NCI-H2196 (cell line): ENCODE data around the gene CALR3.
"Not testable (repeated sequence)": the region's sequence is repeated elsewhere in the genome, so short reads cannot be mapped to it uniquely, and the experiment has no call there.

ENCODE experiments used
- DNase-seq: peaks from one replicate; lab custom pipeline; 2025; ENCODE audit not compliant: unreplicated experiment; lab: John Stamatoyannopoulos, UW

Gene CALR3

GRCh38 chr19:16497042-16497441 lies 1.1 kb upstream of the CALR3 start:
- no peak for DNase-seq

- DNase-seq, result no peak
These were observed 631 bp upstream of the CALR3 start for GRCh38 chr19:16496613-16496983.

- DNase-seq, result not testable (repeated sequence)
These were observed 9.5 kb downstream of the CALR3 start for GRCh38 chr19:16486476-16486875.

DNA sequence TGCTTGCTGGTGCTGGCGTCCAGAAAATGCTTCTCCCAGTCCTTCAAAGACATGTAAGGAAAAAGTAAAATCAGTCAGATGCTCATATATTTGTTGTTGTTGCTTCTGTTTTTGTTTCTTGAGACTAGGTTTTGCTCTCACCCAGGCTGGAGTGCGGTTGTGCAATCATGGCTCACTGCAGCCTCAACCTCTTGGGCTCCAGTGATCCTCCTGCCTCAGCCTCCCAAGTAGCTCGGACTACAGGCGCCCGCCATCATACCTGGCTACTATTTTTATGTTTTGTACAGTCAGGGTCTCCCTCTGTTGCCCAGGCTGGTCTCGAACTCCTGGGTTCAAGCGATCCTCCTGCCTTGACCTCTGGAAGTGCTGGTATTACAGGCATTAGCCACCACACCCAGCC lies 13.2 kb downstream of the CALR3 start:
- DNase-seq, result no peak

DNA sequence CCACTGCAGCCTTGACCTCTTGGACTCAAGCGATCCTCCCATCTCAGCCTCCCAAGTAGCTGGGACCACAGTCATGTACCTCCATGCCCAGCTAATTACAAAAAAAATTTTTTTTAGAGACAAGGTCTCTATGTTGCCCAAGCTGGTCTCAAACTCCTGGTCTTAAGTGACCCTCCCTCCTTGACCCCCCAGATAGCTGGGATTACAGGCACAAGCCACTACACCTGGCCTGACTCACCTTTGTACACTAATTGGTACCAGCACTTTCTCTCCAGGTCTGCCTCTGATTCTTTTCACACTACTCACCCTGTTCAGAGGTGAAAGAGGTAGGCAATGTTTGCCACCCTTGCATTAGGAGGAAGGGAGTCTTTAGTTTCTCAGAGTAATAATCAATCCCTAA lies 18.7 kb downstream of the CALR3 start:
- no peak for DNase-seq

- DNase-seq, result no peak
These were observed 19.6 kb downstream of the CALR3 start for GRCh38 chr19:16476401-16476800.

GRCh38 chr19:16473875-16474392 lies 22.0 kb downstream of the CALR3 start:
- peak; percentile 55 for DNase-seq

GRCh38 chr19:16472992-16473391 lies 23.0 kb downstream of the CALR3 start:
- DNase-seq, result no peak

- not testable (repeated sequence) for DNase-seq
These were observed 23.4 kb downstream of the CALR3 start for GRCh38 chr19:16472559-16472899.

DNA sequence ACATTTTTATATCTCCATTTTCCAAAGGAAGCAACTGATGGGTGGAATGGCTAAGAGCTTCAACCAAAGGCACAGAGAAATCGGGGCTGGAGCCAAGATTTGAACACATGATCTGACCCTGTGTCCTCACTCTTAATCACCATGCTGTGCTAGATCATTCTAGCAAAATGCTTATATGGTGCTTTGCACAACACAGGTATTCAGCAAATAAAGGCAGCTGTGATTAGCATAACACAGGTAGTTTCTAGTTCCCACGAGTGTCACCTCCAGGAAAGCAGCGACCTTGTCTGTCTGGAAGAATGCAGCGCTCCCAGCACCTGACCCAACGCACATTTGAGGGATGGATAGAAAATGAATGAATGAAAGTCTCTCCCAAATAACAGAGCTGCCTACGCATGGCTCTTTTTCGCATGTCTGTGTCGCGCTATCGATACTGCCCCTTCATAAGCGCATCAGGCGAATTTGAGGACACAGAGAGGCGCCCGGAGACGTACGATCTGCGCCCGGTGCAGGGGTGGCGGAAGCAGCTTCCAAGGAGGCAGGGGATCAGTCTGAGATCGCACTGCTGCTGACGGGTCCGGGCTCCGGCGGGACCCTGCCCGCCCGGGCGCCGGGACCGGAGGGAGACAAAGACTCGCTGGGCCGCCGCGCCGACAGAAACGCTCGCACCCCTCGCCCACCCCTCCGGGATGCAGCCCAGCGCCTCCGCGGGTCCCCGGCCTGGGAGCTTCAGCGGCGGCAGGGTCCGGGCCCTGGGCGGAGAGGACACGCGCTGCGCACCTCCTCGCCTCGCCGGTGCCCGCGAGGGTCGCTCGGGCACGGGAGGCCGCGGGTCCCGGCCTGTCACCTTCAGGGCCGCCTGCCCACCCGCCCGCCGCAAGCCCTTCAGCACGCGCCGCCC lies 24.8 kb downstream of the CALR3 start:
- no peak for DNase-seq

DNA sequence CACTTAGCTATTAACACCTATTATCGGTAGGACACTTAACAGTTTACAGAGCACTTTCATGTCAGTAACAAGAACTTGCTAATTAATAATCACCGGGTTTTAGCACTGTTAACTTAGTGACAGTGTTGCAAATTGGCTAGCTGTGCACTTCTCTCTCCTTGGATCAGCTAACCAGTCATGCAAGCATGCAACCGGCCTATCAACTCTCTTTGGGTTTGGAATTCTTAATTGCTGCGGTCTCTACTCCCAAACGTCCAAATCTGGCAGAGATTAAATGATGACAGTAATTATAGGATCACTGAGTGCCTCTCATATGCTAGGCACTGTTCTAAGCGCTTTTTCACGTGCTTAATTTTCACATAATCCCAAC lies 25.4 kb downstream of the CALR3 start:
- no peak for DNase-seq

DNA sequence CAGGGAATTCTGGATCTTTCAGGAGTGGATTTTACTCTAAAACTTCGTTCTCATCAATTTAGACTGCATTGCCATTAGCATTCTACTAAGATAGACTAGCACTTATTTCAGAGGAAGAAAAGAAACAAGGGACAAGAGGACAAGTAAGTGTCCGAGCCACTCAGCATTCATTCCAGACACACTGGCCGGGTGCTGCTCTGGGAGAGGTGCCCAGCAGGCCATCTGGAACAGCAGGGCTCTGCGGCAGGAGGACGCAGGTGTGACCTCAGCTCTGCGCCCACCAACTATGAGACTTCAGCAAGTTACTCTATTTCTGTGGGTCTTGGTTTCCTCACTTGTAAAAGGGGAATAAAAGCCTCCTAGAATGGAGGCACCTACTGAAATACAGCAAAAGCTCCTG lies 28.4 kb downstream of the CALR3 start:
- DNase-seq, result no peak

DNA sequence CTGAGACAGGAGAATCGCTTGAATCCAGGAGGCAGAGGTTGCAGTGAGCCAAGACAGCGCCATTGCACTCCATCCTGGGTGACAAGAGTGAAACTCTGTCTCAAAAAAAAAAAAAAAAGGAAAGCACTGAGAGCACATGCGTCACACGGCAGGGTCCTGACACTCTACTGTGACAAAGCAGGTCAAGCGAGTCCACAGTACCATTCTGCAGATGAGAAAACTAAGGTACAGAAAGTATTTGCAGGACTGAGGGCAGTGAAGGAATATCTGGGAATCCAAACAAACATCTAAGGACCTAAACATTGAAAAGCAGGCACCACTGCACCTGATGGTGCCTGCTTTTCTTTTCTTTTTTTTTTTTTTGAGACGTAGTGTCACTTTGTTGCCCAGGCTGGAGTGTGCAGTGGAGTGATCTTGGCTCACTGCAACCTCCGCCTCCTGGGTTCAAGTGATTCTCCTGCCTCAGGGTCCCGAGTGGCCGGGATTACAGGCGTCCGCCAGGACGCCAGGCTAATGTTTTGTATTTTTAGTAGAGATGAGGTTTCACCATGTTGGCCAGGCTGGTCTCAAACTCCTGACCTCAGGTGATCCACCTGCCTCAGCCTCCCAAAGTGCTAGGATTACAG lies 29.1 kb downstream of the CALR3 start:
- DNase-seq, result not testable (repeated sequence)

GRCh38 chr19:16465239-16465638 lies 30.7 kb downstream of the CALR3 start:
- DNase-seq, result no peak

DNA sequence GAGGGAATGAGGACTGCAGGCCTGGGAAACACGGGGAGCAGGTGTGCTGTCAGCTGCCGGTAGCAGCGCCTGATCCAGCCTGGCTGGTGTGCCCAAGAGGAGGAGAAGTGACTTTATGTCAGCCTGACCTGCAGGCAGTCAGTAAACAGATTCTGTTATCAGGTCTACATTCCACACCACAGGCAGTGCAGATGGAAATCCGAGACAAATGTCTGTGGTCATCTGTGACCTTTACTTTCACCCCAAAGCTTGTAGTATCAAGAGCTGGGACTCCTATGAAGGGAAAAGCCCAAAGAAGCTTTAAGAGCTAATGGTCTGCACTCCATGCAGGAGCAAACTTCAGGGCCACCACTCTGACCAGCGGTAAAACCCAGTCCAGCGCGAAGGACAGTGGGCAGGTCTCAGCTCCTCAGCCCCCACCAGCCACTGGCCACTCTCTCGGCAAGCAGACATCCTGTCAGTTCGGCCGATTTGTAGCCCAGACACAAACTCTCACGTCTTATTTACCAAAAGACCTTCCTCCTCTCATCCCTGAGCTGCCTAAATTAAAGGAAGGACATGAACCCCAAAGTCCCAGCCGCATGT lies 31.9 kb downstream of the CALR3 start:
- DNase-seq, result no peak

- no peak for DNase-seq
These were observed 32.5 kb downstream of the CALR3 start for GRCh38 chr19:16463341-16463990.

DNA sequence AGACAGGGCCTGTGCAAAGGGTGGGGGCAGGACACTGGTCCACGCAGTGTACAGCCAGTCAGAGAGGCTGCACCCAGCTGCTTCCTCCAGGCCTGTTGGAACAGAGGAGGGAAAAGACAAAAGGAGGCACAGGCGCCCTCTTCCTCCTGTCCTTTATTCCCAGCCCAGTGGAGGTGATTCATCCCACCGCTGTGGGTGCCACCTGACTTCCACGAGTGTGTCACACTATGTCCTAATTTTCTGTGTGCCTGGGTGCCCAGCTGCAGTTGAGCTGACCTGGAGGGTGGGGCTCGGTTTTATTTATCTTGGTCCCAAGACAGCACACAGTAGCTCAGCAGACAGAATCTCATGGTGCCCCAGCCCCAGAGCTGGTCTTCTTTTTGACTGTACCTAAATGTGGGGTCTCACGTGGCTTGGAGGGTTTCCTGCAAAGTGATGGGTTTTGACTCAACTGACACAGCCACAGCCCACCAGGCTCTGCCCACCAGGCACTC lies 33.2 kb downstream of the CALR3 start:
- DNase-seq, result no peak

DNA sequence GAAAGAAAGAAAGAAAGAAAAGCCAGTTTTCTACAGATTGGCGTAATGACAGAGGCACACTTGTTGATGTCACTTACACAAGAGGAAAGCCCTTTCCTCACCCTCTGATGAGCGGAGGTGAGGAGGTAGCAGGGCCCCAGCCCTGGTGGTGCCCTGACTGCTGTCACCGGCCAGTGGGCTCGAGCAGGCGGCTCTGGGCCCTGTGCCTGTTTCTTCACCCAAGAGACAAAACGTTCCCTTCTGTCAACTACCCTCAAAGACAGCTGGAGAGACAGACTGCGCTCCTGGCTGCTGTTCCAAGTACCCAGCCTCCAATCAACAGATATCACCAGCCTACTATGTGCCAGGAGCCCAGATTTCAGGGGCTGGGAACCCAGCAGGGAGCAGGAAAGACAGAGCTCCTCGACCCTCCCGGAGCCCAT lies 34.3 kb downstream of the CALR3 start:
- DNase-seq, result no peak

DNA sequence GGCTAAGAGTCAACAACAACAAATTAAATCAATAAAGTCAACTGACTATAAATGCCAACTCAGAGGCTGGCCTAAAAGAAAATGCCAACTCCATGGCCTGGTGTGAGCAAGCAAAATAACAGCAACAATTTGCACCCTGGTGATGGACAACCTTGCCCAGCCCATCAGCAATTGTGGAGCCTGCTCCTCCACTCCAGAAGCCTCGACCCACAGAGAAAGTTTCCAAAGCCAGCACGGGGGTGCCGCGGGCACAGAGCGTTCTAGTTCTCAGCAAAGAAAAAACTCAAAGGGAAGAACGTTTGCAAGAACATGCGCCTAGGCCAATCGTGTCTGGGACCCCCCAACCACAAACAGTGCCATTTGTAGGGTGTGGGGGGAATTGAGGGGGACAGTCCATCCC lies 35.5 kb downstream of the CALR3 start:
- DNase-seq, result no peak

- no peak for DNase-seq
These were observed 36.3 kb downstream of the CALR3 start for GRCh38 chr19:16459680-16460079.
